CD4-positive, alpha-beta T cell treated with Interleukin-1 beta for 1 hour (primary cell): Measurements from ENCODE around the gene KCNIP4.

Experiments
- DNase-seq, 2 donors: peaks; one replicate each; pipeline ENCODE4 v3.0.0-alpha.2; 2020 to 2022

The KCNIP4 gene

GRCh38 chr4:21753084-21753760, 195.3 kb downstream of the KCNIP4 start:
- DNase-seq: no peak

GRCh38 chr4:21752616-21753015, 196.0 kb downstream of the KCNIP4 start:
- DNase-seq: no peak

- DNase-seq: no peak
Observed at GRCh38 chr4:21749924-21750323, 198.6 kb downstream of the KCNIP4 start.

DNA sequence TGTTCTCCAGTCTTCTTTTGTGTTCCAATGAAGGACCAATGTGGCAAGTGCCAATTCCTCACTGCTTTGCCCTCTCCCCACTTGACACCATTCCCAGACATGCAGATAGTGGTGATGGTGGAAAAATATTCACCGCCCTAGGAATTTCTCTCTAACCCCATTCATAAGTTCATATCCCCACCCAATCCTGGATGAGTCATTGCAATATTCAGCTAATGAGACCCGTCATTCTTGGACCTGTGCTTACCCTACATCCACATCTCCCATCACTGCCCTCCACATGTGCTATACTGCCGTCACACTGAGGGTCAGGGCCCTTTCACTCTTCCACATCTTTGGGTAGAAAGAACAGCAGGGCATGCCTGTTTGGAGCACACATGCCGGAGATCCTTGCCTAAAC, 199.2 kb downstream of the KCNIP4 start:
- DNase-seq: no peak

GRCh38 chr4:21744046-21744445, 204.5 kb downstream of the KCNIP4 start:
- DNase-seq: no peak

GRCh38 chr4:21742326-21742725, 206.2 kb downstream of the KCNIP4 start:
- DNase-seq: no peak

DNA sequence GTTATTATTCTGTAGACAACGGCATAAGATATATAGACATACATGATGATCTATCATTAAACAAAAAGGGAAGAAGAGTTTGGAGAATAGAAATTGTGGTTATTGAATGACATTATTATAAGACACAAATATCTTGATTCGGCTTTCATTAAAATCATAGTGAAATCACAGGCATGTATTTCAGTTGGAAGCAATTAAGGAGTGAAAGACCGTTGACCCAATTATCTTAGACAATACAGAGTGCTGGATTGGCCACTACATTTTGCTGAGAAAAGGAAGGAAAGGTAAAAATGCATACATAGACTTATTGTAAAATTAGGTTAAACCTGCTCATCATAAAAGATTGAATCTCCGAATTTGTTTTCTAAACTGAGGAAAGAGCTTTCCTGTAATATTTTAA, 209.8 kb downstream of the KCNIP4 start:
- no peak for DNase-seq

DNA sequence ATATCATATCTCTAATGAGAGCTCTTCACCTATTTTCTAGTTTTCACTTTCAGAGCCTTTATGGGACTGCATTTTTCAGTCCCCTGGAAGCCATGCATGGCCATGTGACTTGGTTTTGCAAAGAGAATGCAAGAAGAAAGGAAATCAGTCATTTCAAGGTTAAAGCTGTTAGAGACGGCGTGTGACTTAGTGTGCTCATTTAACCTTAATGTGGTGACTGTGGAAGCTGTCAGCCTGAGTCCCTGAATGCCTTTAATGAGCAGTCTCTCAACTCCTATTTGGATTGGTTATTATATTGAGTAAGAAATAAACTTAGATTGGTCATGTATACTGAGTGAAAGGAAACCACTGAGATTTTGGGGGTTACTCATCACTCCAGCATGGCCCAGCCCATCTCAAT, 212.7 kb downstream of the KCNIP4 start:
- DNase-seq: no peak

GRCh38 chr4:21733894-21734630, 214.5 kb downstream of the KCNIP4 start:
- no peak for DNase-seq

DNA sequence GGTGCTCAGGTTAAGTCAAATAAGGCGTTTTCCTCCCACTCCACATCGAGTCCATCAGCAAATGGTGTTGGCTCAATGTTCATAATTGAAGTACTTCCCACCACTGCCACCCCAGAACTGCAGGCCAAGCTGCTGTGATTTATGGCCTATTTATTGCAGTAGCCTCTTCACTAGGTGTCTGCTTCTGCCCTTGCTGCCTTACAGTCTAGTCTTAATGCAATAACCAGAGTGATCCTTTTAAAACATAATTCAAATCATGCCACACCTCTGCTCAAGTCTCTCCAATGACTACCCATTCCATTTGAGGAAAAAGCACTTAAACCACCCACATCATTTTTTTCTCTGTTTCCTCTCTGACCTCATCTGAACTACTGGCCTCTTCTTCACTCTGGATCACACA, 220.3 kb downstream of the KCNIP4 start:
- DNase-seq: no peak

DNA sequence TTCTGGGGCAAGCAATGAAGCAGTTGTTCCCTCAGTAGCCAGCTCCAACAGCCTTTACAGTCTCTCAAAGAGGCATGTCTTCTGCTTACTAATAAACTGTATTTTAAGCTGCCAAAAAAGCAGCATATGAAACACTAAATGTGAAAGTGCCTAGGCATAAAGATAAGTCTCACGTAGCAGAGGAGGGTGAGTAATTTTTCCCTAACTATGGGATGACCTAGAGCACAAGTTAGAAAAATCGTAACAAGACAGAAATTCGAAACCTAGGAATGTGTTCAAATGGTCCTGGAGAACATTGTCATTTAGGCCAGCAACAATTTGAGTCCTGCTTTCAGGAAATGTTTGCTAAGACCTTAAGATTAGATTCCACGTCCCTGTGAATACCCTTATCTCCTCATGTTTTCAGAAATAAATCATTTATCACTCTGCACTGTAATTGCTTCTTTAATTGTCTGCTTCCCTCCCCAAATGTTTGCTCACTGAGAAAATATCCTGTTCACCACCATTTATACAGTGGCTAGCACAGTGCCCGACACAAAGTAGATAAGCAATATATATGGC, 222.2 kb downstream of the KCNIP4 start:
- DNase-seq: no peak

GRCh38 chr4:21722157-21722839, 226.3 kb downstream of the KCNIP4 start:
- no peak for DNase-seq

- DNase-seq: no peak
Observed at GRCh38 chr4:21716531-21716930, 232.0 kb downstream of the KCNIP4 start.

GRCh38 chr4:21710179-21710835, 238.3 kb downstream of the KCNIP4 start:
- no peak for DNase-seq

- DNase-seq: no peak
Observed at GRCh38 chr4:21709761-21710160, 238.8 kb downstream of the KCNIP4 start.

- no peak for DNase-seq
Observed at GRCh38 chr4:21709031-21709430, 239.5 kb downstream of the KCNIP4 start.

- no peak for DNase-seq
Observed at GRCh38 chr4:21699446-21699845, 249.1 kb downstream of the KCNIP4 start.

DNA sequence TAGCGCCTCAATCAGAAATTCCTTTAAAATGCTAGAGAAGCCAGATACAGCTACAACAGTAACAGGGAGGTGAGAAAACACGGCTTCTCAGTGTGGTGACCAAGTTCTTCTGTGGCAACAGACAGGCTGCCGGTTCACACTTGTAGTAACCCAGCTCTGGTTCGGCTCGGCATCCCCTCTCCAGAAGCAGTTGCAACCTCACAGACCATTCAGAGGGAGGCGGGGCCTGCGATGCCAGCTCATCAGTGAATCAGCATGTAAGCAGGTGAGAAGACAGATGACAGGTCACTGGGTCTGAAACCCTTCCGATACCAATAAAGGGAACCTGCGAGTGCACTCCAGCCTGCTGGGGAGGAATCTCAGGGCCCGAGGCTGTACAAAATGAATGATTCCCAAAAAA, 251.0 kb downstream of the KCNIP4 start:
- no peak for DNase-seq

GRCh38 chr4:21695141-21695540, 253.4 kb downstream of the KCNIP4 start:
- no peak for DNase-seq

GRCh38 chr4:21692241-21692640, 256.3 kb downstream of the KCNIP4 start:
- no peak for DNase-seq

DNA sequence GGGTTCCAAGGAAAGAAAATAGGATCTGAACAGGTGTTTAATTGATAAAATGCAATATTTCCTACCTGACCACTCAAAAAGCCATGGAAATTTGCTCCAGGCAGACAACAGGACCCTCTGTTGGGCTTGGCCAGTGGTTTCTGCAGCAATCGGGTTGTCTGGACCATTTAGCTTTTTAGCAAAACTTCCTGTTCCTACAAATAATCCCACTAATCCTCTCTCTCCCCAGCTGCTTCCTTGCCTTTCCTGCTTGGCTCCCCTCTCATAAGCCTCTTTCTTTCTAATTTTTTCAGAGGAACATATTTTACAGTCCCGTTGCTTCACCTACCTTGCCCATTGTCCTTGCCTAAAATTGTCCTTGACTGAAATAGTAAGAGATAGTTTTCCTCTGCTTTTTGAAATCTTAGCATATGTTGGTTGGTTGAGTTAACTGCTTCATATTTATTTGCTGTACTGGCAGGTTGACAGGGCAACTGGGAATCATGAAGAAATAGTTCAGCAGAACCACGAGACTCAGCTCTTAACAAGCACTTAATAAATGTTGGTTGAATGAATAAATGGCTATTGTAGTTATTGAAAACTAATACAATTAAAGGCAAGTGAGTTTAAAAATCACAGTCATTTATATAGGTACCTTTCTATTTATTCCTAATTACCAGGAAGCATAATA, 259.8 kb downstream of the KCNIP4 start:
- DNase-seq: no peak

GRCh38 chr4:21685911-21686310, 262.7 kb downstream of the KCNIP4 start:
- no peak for DNase-seq
